NCI-H187 (cell line): ENCODE data around the gene TUBB2B.
A peak's percentile ranks its signal among the peaks of the same experiment; 100 is the strongest.

Experiments
- DNase-seq, 2 experiments: peaks; one replicate each; lab custom pipeline; 2025; lab: John Stamatoyannopoulos, UW

The TUBB2B gene

DNA sequence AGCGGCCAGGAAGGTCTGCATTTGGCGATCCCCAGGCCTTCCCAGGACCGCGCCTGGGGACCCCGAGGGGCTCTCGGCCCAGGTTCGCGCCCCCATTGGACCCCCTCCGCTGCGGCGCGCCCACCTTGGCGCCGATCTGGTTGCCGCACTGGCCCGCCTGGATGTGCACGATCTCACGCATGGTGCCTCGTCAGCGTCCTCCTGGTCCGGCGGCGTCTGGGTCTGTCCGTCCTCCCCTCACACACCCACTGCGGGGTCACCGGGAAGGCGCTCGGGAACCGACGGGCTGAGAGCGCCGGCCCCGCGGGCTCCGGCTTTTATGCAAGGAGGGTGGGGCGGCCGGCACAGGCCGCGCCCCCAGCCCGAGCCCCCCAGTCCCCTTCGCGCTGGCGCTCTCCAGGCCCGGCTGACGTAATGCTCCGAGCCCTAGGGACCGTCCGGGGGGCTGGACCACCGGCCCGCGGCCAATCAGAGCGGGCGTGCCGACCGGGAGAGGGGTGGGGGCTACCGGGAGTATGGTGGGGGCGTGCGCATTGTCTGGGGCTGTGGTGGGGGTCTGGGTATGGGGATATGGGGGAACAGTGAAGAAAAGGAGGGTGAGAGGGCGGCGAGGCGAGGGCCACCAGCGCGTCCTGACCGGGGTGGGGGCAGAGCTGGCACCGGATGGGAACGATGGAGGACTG, at the start of gene TUBB2B:
TSS of gene TUBB2B (minus strand) at position 291 of the 683 bp plus-strand sequence. CDS start at position 181, 110 bp downstream.
- peak; percentile 89 to 94 for DNase-seq

DNA sequence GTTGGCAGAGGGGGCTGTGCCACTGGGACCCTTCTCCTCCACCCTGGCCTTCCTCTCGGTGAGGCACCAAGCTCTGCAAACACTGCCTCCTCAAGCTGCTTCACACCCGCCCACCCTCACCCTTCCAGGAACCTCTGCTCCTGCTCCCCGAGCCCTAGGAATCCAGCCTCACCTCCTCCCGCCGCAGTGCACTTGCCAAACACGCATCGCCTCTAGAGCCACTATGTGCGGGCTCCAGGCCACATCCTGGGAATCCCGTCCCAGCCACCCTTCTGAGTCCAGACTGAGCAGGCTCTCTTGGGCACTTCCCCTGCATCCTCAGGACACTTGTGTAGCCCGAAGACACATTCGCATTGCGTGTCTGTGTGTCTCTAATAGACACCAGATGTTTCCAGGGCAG, 49.8 kb upstream of the TUBB2B start:
- DNase-seq, result no peak

DNA sequence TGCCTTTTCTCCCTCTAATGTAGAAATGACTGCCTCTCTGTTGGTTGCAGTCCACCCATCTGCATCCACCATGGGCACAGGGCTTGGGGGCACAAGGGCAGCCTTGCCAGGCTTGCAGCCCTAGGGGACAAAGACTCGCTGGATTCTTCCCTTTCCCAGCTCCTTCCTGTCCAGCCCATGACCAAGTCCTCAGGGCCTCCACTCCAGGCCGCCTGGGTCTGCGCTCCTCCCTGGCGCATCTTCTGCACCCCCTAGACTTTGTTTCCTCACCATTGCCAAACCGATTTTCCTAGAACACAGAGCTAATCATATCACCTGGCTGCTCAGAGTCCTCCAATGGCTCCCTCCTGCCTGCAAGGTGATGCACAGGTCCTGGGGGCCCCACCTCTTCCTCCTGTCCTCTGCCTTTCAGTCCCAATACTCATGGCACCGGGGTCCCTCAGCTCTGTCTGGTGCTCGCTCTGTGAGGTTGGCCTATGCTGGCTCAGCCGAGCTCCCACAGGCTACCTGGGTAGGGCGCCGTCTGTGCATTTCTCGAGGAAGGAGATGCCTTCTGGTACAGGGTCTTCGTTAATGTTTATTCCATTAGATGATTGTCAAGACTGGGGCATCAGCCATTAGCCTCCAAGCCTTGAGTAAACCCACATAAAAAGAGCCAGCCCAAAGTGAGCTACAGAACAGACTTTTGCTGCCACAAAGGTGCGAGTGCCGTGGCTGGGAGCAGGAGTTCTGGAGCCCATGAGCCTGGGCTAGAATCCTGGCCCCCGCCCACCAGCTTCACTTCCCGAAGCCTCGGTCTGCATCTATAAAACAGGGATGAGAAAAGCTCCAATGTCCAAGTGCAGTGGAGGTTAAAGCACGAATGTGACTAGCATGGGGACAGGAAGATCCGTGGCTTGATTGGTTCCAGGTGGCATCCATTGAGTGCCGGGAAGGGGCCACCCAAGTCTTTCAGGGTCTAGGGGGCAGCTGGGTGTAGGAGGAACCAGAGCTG, 49.0 kb upstream of the TUBB2B start:
- no peak for DNase-seq

DNA sequence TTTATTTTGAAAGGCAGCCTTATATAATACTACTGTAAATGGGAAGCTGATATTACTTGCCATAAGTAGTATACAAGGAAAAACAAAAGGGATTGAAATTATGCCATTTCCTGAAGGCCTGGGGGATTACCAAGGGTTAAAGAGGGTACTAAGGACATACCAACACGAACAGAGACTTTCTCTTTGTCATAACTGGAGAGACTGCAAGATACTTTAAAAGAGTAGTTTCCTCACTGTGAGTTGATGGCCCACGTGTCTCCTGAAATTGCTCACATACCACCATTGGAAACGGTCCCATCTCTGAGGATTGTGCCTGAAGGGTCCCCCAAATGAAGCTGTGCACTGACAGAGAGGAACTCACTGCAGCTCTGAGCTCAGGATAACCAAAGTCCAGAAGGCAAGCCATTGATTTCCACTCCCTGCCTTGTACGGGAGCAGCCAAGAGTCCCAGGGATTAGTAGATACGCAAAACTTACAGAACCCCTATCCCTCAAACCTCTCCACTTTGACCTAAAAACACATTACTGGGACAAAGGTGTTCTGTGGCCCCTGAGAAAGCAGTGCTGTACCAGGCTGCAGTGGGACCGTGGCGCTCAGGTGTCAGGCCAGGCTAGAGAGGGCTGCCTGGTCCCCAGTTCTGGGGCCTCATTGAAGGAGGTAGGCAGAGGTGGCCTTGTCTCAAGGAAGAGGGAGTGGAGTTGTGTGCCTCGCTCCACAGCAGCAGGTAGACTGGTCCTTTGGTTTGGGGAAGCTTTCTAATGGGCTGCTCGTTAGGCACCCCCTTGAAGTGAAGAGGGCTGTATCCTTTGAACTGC, 46.5 kb upstream of the TUBB2B start:
- no peak for DNase-seq

DNA sequence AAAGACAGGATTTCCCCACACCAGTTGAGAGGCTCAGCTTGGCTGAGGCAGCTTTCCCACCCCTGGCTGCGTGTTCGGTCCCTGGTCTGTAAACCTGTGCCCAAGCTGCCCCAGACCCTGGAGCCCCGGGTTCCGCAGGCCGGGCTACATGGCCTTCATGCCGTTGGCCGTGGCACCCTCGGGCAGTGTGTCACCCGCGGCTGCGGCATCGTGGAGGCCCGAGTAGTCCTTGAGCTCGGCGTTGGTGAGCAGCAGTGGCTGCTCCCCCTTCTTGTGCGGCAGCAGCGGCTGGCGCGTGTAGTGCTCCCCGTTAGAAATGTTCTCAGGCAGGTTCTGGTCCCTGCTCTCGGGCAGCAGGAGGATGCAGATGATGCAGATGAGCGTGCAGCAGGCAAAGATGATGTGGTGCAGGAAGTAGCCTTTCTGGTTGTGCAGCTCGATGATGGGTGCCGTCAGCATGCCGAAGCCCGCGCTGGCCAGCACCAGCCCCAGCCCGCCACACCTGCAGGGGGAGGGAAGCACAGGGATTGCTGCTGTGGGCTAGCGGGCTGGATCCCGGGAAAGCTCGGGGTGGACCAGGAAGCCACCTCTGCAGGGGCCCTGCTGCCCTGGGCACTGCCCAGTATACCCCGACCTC, 45.6 kb upstream of the TUBB2B start:
- no peak for DNase-seq

DNA sequence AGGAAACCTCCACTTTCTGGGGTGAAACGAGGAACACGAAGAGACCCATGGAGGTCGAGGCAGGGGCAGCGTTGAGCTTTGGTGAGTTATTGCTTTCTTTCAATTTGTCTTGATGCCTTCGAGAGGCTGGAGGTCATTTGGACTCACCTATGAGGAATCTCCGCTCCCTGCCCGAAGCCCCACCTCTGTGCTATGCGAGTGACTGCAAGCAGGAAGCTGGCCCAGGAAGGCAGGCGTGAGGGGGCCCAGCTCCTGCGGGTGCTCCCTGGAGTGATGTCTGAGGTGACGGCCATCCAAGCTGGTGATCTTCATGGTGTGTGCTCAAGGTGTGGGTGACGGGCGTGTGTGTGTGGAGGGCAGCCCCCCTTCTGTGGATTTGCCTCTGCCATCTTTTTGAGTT, 44.3 kb upstream of the TUBB2B start:
- no peak for DNase-seq

DNA sequence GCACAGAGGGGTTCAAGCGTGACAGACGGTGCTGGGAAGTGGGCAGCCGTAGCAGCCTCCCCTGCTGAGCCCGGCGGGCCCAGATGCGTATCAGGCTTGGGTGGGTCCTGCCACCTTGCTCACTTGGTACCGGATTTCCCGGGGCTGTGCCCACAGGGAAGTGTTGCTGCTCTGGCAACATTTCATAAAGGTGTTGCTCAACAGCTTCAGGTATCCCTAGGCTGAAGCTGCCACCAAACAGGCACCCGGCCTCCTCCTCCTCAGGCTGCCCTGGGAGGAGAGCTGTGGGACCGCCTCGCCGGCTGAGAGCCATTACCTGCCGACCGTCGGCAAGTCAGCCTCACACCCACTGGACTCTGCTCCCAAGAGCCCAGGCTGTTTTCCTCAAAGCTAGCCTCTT, 42.8 kb upstream of the TUBB2B start:
- no peak for DNase-seq

DNA sequence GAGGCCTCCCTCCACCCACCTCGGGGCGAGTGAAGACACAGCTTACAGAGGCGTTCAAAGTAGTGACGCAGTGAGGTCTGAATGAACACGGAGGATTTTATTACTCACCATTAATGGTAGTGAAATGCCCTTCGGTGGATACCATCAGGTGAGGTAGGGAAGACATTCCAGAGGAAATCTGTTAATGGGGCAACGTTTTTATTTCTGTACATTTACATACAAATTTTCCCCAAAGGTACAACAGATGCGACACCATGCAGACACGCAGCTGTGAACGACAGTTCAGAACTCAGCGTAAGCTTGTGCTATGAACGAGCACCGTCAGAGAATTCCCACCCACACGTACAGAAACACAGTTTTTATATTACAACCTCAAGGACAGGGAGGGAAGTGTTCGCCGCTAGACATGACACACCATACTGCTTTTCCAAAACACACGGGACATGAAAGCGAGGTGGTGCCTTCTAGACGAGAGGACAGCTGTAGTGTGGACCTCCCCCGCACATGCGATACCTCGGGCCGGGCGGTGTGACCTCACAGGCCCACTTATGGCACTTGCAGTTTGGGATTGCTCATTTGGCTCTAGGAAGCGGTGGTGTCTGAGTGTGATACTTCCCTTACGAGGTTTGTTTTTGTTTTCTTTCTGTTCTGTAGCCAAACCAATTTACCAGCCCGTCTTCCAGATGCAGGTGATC, 42.0 kb upstream of the TUBB2B start:
- no peak for DNase-seq

DNA sequence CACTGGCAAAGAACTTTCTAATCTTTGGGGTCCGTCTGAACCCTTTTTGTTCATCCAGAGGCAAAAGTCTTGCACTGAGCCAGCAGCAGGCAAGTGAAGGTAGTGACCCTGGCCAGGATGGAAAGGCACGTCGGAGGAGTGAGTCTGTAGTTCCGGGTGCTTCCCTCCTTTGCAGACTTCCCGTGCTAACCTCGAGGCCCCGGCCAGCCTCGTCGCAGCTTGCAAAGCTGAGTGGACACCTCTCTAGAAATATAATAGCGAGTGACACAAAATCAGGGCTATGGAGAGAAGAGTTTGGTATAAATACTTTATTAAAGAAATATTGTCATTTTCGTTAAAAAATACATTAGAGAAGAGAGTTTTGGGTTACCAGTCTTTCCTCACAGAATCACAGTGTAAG, 41.2 kb upstream of the TUBB2B start:
- no peak for DNase-seq

DNA sequence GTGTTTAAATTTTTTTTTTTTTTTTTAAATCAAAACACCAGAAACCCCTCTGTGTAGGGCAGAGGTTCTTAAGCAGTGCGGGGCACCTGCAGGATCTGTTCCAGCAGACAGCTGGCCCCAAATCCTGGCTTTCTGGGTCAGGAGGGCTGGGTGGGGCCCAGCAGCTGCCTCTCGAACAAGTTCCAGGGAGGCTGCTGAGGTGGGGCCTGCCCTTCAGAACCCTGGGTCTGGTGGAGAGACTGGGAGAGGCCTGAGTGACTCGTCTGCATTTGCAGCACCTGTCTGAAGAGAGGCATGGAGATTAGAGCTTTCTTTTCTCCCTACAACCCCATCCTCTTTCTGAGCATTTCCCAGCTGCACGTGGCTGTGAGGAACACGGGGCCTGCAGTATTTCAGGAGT, 39.7 kb upstream of the TUBB2B start:
- DNase-seq, result peak in 1 of 2 experiments; percentile 35

DNA sequence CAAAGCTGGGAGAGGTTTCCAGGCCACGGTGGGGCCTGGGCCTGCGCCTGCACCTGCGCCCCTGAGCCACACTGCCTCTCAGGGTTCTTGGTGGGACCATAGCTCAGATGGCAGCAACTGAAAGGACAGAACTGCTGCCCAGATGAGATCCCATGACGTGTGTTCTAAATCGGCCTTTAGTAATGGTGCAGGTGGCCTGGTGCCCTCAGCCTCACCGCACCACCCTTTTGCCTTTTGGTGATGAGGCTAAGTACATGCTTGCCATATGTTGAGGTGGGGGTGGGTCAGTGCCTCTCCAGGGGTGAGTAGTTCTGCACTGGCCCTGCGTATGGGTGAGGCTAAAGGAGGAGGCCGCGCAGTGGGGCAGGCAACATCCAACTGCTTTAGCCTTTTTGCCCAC, 38.7 kb upstream of the TUBB2B start:
- no peak for DNase-seq

DNA sequence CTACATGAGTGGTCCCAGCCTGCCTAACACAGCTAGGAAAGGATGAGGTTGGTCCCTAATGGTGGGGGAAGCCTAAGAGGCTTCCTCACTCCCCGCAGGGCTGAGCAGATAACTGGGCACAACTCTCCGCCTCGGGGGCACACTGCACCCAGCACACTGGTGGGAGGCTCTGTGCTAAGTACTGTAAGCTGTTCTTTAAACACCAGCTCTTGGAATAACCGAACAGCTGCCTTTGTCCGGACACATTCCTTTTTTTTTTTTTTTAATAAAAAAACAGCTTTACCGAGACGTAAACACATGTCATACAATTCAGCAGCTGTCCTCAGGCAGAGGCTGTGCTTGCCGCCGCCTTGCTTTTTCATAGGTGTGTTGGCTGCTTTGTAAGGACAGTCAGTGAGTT, 38.2 kb upstream of the TUBB2B start:
- DNase-seq, result no peak

DNA sequence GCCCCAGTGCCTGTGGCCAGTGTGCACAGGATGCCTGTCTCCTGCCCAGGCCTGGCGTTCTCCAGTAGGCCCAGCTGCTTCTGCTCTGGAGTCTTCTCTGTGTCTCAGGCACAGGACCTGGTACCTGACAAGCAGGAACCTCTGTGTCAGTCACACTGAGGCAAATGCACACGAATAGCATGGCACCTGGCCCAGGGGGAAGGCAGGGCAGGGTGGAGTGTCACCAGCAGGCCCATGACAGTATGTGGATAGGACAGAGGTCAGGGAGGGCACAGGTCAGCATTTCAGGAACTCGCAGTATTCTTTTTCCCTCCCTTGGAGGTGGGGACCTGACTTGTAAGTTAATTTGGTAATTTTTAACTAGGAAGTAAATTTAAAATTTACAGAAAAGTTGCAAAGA, 36.9 kb upstream of the TUBB2B start:
- no peak for DNase-seq

DNA sequence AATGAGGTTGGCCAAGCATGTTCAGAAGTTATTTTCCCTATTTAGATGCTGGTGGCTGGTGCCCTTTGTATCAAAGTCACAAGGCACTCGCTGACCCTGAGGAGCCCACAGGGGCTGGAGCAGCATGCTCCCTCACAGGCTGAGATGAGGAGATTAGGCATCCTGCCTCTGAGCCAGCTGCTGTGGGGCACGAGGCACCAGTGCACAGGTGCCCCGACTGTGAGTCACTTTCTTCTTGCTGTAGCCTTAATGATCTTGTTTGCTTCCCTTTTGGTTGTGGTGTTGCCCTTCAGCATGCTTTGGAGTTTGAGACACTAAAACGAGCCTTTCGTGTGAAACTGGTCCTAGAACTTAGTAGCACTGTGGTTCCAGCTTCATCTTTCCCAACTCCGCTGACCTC, 35.6 kb upstream of the TUBB2B start:
- DNase-seq, result no peak

DNA sequence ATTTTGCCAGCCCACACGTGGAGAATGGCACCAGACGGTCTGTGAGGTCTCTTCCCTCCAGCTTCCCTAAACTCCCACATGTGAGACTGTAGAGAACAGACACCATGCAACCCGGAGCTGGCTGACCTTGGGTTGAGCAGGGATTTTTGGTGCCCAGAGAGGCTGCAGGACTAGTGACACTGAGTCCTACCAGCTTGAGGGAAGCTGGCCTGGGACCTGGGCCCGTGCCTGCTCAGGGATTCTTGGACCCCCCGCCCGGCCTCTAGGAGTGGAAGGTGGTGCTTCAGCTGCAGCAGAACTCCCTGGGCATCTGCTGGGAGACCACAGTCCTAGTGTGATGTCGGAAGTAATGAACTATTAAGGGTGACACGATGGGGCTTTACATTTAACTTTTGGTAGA, 34.5 kb upstream of the TUBB2B start:
- DNase-seq, result no peak

DNA sequence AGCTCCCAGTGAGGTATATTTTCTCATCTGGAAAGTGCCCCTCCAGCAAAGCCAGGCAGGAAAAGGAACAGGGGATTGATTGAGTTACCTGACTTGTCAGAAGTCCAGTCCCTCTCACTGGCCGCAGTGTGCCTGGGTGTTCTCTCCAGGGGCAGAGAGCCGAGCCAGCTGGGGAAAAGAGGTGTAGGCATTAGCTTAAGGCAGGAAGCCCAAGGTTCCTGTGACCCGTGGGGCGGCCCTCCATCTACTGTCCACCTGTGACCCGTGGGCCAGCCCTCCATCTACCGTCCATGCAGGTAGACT, 34.0 kb upstream of the TUBB2B start:
- DNase-seq, result no peak

DNA sequence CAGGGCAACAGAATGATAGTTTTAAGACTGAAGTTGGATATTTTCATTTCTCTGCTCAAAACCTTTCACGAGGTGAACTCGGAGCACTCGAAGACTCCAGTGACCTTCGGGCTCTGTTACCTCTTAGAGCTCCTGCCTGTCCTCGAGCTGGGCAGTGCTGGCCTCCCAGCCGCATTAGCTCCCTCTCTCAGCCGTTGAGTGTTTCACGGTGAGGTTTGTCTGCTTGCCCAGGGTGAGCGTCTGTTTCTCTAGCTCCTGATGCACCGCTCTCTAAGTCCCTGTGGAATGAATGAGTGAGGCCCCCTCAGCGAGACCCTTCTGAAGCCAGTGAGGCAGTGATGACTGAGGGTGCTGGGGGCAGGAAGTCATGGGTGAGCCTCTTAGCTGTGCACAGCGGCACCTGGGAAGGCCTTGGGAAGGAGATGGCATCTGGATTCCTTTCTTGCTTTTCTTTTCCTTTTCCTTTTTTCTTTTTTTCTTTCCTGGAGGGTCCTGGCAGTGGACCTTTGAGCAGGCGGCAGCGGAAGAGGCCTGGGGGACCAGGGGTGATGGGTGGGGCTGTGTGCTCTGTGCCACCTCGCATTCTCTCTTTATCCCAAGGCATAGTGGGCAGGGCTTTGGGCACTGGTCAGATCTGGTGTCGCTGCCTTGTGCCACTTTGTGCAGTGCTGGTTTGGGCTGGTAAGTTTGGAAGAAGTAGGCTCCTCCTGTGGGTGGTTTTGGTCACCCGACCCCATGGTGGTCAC, 33.5 kb upstream of the TUBB2B start:
- DNase-seq, result no peak

DNA sequence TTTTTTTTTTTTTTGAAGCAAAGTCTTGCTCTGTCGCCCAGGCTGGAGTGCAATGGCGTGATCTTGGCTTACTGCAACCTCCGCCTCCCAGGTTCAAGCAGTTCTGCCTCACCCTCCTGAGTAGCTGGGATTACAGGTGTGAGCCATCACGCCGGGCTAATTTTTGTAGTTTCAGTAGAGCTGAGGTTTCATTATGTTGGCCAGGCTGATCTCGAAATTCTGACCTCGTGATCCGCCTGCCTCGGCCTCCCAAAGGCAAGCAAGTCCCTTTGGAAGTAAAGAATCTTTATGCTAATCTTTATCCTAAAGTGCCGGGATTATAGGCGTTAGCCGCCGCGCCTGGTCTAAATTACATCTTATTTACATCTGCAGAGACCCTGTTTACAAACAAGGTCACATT, 32.8 kb upstream of the TUBB2B start:
- no peak for DNase-seq

DNA sequence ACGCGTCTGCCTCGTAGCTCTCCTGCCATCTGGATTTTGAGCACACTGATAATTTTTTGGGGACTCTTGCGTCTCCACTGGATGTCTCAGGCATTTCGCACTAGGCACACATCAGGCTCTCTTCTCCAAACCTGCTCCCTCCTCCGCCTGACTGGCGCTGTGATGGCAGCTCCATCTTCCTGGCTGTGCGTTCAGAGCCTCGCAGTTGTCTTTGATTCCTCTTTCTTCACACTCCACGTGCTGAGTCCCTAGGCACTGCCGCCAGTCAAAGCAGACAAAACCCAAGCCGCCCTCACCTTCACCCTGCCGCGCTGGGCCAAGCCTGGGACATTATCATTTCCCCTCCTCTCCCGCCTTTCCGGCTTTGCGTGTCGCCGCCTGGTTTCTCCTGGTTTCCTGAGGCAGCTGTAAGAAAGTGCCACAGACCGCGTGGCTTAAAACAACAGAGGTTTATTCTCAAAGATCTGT, 32.1 kb upstream of the TUBB2B start:
- DNase-seq, result no peak

DNA sequence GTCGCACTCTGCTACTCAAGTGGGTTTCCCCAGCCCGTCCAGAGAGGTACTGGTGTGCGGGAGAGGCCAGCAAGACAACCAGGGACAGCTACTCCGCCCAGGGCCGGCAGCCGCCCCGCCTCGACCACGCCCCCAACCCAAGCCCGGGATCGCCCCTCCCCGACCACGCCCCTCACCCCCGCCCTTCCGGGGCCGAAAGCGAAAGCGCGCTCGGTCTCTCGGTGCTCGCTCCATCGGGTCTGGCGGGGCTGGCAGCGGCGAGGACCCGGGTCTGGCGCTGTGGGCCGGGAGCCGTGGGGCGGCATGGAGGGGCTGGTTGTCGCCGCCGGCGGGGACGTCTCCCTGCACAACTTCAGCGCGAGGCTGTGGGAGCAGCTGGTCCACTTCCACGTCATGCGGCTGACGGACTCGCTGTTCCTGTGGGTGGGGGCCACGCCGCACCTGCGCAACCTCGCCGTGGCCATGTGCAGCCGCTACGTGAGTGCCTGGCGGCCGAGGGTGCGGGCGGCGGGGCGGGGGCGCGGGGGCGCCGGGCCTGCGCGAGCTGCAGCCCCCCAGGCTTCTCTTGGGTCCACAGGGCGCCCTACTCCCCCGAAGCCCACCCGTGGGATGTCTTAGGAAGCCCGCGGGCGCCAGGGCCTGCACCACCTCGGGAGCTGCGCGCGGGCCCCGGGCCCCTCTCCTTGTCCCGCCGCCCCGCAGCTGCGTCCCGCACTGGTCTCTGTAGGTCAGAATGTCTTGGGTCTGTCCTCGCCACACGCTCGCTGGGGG, 31.5 kb upstream of the TUBB2B start, which contains the start of gene PSMG4:
TSS of gene PSMG4 (plus strand) at position 228 of the 771 bp plus-strand sequence. CDS start at position 304, 76 bp downstream.
- DNase-seq, result peak; percentile 78 to 86
